Embryonic facial prominence (tissue), 1 donor: ENCODE measurements around the gene MS4A10.

Experiments
- DNase-seq: peaks from one replicate; pipeline ENCODE4 v3.0.0-alpha.2; 2016; ENCODE audit errors: extremely low spot score

The MS4A10 gene

DNA sequence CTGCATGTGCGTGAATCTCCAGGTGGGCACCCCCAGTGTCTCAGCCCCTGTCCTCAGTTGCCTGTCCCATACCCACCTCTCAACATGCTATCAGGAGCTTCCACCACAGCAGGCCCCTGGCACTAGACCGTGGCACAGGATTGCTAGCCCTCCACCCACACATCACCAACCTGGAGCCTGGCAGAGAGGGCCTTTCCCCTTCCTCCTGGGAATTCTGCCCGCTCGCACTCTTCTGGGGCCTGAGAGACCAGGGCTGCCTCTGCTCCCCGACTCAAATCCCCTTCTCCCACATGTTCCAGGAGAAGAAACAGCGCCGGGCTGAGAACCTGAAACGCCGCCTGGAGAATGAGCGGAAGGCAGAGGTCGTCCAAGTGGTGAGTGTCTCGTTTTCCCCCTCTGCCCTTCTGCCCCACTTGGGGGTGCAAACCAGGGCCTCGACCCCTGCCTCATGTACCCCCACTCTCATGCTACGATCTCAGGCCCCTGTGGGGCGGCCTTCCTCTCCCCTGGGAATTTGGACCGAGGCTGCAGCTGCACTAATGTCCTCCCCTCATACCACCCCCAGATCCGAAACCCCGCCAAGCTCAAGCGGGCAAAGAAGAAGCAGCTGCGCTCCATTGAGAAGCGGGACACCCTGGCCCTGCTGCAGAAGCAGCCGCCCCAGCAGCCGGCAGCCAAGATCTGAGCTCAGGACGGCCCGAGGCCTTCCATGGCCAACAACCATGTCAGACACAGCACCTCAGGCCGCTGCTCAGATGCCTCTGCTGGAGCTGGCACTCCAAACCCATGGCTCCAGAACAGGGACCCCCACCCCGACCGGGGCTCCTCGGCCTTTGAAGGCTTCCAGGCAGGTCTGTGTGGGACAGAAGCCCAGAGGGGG lies 64.7 kb downstream of the MS4A10 start:
- DNase-seq = no peak
